Loucy (cell line): ENCODE data around the gene MAP1B.

Source experiments
- H2AFZ ChIP-seq: fragments of 200-600 bp; sonication (generic); 2 replicates; pipeline ENCODE4 v1.6.0; 2016; ENCODE audit warnings: antibody characterized with exemption, mild to moderate bottlenecking, low read length, moderate library complexity
- H3F3A ChIP-seq: fragments of 200-600 bp; 2 replicates; pipeline ENCODE4 v1.6.0; 2016; ENCODE audit warnings: antibody characterized with exemption, low read depth, mild to moderate bottlenecking
- H3K27me3 ChIP-seq: fragments of 200-600 bp; sonication (generic); 2 replicates; pipeline ENCODE4 v1.6.1; 2014; ENCODE audit warnings: low read length, mild to moderate bottlenecking; ENCODE audit not compliant: insufficient read depth, poor library complexity, severe bottlenecking
- H3K36me3 ChIP-seq: fragments of 200-600 bp; sonication (generic); 2 replicates; pipeline ENCODE4 v1.6.1; 2016; ENCODE audit warnings: low read length; ENCODE audit not compliant: insufficient read depth
- H3K4me1 ChIP-seq: fragments of 200-600 bp; sonication (generic); 2 replicates; pipeline ENCODE4 v1.5.1; 2014; ENCODE audit warnings: low read length, mild to moderate bottlenecking; ENCODE audit not compliant: insufficient read depth, poor library complexity, severe bottlenecking
- H3K4me2 ChIP-seq: fragments of 200-600 bp; sonication (generic); 2 replicates; pipeline ENCODE4 v1.6.0; 2014; ENCODE audit warnings: antibody characterized with exemption, low read length, low read depth, mild to moderate bottlenecking; ENCODE audit not compliant: poor library complexity, severe bottlenecking
- H3K4me3 ChIP-seq: fragments of 200-600 bp; sonication (generic); 2 replicates; pipeline ENCODE4 v1.5.1; 2014; ENCODE audit warnings: low read length, mild to moderate bottlenecking, mixed read lengths; ENCODE audit not compliant: poor library complexity, severe bottlenecking
- H3K79me2 ChIP-seq: fragments of 200-600 bp; sonication (generic); 2 replicates; pipeline ENCODE4 v1.6.1; 2014; ENCODE audit warnings: low read length; ENCODE audit not compliant: insufficient read depth
- H3K9ac ChIP-seq: fragments of 200-600 bp; sonication (generic); 2 replicates; pipeline ENCODE4 v1.6.0; 2014; ENCODE audit warnings: mild to moderate bottlenecking, low read depth, low read length, moderate library complexity; ENCODE audit not compliant: poor library complexity, severe bottlenecking
- H3K9me2 ChIP-seq: fragments of 200-600 bp; sonication (generic); replicated peaks from 2 replicates; pipeline ENCODE4 v1.6.1; 2016; ENCODE audit warnings: low read depth, low read length, mixed read lengths
- H3K9me3 ChIP-seq: fragments of 200-600 bp; sonication (generic); 2 replicates; pipeline ENCODE4 v1.6.1; 2014; ENCODE audit warnings: mild to moderate bottlenecking, antibody characterized with exemption, low read length, low read depth; ENCODE audit not compliant: insufficient read depth
- H4K20me1 ChIP-seq: fragments of 200-600 bp; sonication (generic); 2 replicates; pipeline ENCODE4 v1.6.0; 2014; ENCODE audit warnings: antibody characterized with exemption, low read length, mild to moderate bottlenecking; ENCODE audit not compliant: insufficient read depth, poor library complexity, severe bottlenecking
- CTCF ChIP-seq: fragments of 200-600 bp; sonication (generic); conservative IDR thresholded peaks from 2 replicates; pipeline ENCODE4 v1.5.1; 2014; ENCODE audit warnings: mild to moderate bottlenecking, antibody characterized with exemption, low read length
- EZH2phosphoT487 ChIP-seq: fragments of 200-600 bp; IDR thresholded peaks from 2 replicates; pipeline ENCODE4 v1.6.1; 2018; ENCODE audit warnings: antibody characterized with exemption, mild to moderate bottlenecking, moderate library complexity, borderline replicate concordance

Gene MAP1B

GRCh38 chr5:72121780-72122445 lies 14.6 kb downstream of the MAP1B start:
- no peaks in the 10 kb centered on the region for H3K79me2 ChIP-seq
- no peaks in the 10 kb centered on the region for H3K27me3 ChIP-seq
- no peak overlapping the region for H3K9ac ChIP-seq
- TF ChIP-seq CTCF (no peak), EZH2phosphoT487 (no peak)
- no peaks in the 10 kb centered on the region for H3K9me2 ChIP-seq
- no peaks in the 10 kb centered on the region for H3F3A ChIP-seq
- no peaks in the 10 kb centered on the region for H3K36me3 ChIP-seq
- H4K20me1 ChIP-seq = no peaks in the 10 kb centered on the region
- no peaks in the 10 kb centered on the region for H3K4me1 ChIP-seq
- H3K9me3 ChIP-seq = no peaks in the 10 kb centered on the region
- no peak overlapping the region for H2AFZ ChIP-seq
- no peak overlapping the region for H3K4me3 ChIP-seq
- no peak overlapping the region for H3K4me2 ChIP-seq

GRCh38 chr5:72122602-72123001 lies 15.3 kb downstream of the MAP1B start:
- Histone ChIP-seq H3K79me2 (no peaks in the 10 kb centered on the region), H3K9me2 (no peaks in the 10 kb centered on the region), H2AFZ (no peak overlapping the region), H3K4me2 (no peak overlapping the region), H3K27me3 (no peaks in the 10 kb centered on the region), H3K4me1 (no peaks in the 10 kb centered on the region), H3K4me3 (no peak overlapping the region), H3K9ac (no peak overlapping the region), H3K36me3 (no peaks in the 10 kb centered on the region), H3K9me3 (no peaks in the 10 kb centered on the region), H3F3A (no peaks in the 10 kb centered on the region), H4K20me1 (no peaks in the 10 kb centered on the region)
- no peak for TF ChIP-seq CTCF
- TF ChIP-seq EZH2phosphoT487 = no peak

GRCh38 chr5:72123764-72124376 lies 16.6 kb downstream of the MAP1B start:
- no peak overlapping the region for H2AFZ ChIP-seq
- H3K79me2 ChIP-seq = no peaks in the 10 kb centered on the region
- H3K4me3 ChIP-seq = no peak overlapping the region
- no peaks in the 10 kb centered on the region for H3F3A ChIP-seq
- no peaks in the 10 kb centered on the region for H3K9me3 ChIP-seq
- H3K27me3 ChIP-seq = no peaks in the 10 kb centered on the region
- H3K4me2 ChIP-seq = no peak overlapping the region
- TF ChIP-seq CTCF (no peak), EZH2phosphoT487 (no peak)
- H3K9me2 ChIP-seq = no peaks in the 10 kb centered on the region
- H3K9ac ChIP-seq = no peak overlapping the region
- H3K36me3 ChIP-seq = no peaks in the 10 kb centered on the region
- H3K4me1 ChIP-seq = no peaks in the 10 kb centered on the region
- no peaks in the 10 kb centered on the region for H4K20me1 ChIP-seq
